GM06990 (cell line): ENCODE measurements around the gene ITGA3.

Source experiments
- DNase-seq: peaks from one replicate; pipeline ENCODE4 v3.0.0-alpha.2; 2011; ENCODE audit not compliant: insufficient read length; ENCODE audit errors: extremely low read depth
- H3K27me3 ChIP-seq: replicated peaks from 2 replicates; pipeline ENCODE4 v1.6.0; 2011; ENCODE audit warnings: low read length; ENCODE audit not compliant: control insufficient read depth, insufficient read depth
- H3K36me3 ChIP-seq: 2 replicates; pipeline ENCODE4 v1.5.1; 2011; ENCODE audit warnings: low read length; ENCODE audit not compliant: control insufficient read depth, insufficient read depth
- H3K4me3 ChIP-seq: replicated peaks from 2 replicates; pipeline ENCODE4 v1.5.1; 2011; ENCODE audit warnings: low read depth, mild to moderate bottlenecking, control low read depth, low read length
- CTCF ChIP-seq: IDR thresholded peaks from 2 replicates; pipeline ENCODE4 v1.5.1; 2011; ENCODE audit warnings: low read length, control low read depth, mild to moderate bottlenecking, inconsistent platforms; ENCODE audit not compliant: insufficient read depth, poor library complexity, severe bottlenecking

ITGA3 gene

DNA sequence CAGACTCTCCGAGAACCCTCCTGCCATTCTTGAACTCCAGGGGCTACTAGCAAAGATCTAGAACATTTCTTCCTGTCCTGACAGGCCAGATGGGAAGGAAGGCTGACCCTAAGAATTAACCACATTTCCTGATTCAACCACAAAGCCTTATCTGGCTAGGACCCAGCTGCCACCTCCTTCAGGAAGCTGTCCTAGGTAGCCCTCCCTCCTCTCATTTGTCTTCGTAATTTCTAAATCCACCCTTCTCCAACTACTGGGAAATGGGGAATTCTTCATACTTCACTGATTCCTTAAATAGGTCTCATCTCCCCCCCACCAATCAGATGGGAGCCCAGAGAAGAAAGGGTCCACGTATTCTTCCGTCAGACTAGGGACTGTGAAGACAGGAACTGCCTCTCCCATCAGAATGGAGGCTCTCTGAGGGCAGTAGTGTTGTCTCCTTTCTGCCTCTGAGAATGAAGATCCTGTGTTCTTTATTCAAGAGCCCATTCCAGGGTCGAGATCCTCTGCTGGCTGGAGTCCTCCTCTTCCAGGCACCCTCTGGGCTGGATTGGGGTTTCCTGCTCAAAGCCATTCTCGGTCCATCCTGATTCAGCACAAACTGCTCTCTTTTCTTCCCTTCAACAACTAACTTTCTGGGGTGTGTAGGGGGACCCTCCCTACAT is 71.9 kb downstream of the ITGA3 start:
- no peak overlapping the region for H3K4me3 ChIP-seq
- no peak for TF ChIP-seq CTCF
- no peak for DNase-seq
- no peaks in the 10 kb centered on the region for H3K36me3 ChIP-seq
- H3K27me3 ChIP-seq, result peaks cover 2% of the 10 kb centered on the region; the same call in 1 of the 2 replicates

- TF ChIP-seq CTCF, result no peak
- Histone ChIP-seq H3K36me3 (peaks cover 1% of the 10 kb centered on the region), H3K27me3 (0 out of 2 replicates have a peak, but pooled peaks cover 2% of the 10 kb centered on the region), H3K4me3 (no peak overlapping the region; the same call in 1 of the 2 replicates)
- no peak for DNase-seq
These were observed 72.8 kb downstream of the ITGA3 start for GRCh38 chr17:50128441-50129352.

DNA sequence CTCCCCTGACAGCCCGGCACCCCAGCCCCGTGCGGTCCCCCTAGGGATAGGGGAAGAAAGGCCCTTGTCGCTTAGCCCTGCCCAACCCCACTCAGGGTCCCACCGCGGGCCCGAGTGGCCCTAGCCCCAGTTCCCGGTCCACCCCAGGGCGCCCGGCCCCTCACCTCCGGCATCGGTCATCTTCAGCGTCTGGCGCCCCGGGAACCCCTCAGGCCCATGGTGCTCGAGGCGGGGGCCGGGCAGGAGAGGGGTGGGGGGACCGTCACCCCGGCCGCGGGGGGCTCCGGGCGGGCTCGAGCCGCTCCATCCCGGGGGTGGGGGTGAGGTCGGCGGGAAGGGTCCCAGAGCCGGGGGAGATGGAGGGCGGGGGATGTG is 73.4 kb downstream of the ITGA3 start:
- H3K36me3 ChIP-seq, result peaks cover 5% of the 10 kb centered on the region
- H3K27me3 ChIP-seq, result 0 out of 2 replicates have a peak, but pooled peaks cover 2% of the 10 kb centered on the region
- peak overlapping the region; percentile 65 for H3K4me3 ChIP-seq
- no peak for TF ChIP-seq CTCF
- DNase-seq, result no peak

DNA sequence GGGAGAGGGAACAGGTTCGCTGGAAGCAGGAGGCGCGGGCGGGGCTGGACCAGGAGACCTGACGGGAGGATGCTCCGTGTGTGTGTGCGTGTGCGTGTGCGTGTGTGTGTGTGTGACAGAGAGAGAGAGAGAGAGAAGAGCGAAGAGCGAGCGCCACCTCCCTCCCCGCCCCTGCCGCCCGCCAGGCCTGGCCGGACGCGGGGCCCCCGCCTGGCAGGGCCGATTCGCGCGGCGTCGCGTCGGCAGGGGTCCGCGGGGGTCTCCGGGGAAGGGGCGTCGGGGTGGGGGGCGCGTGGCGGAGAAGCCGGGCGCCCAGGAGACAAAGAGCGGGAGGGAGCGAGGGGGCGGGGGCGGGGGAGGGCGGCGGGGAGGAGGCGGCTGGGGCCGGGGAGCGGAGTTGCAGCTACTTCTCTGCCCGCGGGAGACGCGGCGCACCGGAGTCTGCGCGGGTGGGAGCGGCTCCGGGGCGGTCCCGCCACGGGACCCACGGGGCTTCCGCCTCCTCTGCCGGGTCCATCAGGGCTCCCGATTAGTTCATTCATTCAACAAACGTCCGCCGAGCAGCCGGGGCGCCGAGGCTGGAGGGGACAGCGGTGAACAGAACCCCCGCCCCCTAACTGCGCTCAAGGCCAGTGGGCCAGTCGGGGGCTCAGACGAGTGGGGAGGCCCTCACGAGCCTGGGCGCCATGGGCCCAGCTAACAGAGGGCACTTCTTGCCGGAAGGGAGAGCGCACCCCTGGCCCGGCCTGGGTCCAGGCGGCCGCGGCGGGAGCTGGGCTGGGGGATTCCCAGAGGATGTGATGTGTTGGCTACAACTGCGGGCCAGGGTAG is 74.0 kb downstream of the ITGA3 start, which contains the start of gene SAMD14:
Gene SAMD14, minus strand, starts transcription at position 433 of the 831 bp plus-strand sequence. CDS start 5,201 bp downstream, outside the sequence.
- TF ChIP-seq CTCF, result no peak
- DNase-seq, result peak; percentile 50
- H3K36me3 ChIP-seq, result peaks cover 9% of the 10 kb centered on the region
- H3K4me3 ChIP-seq, result peak within 1 kb of the TSS; percentile 65
- H3K27me3 ChIP-seq, result 0 out of 2 replicates have a peak, but pooled peaks cover 2% of the 10 kb centered on the region

- Histone ChIP-seq H3K36me3 (peaks cover 15% of the 10 kb centered on the region), H3K4me3 (peak overlapping the region; percentile 65), H3K27me3 (0 out of 2 replicates have a peak, but pooled peaks cover 2% of the 10 kb centered on the region)
- DNase-seq, result no peak
- no peak for TF ChIP-seq CTCF
These were observed 74.8 kb downstream of the ITGA3 start for GRCh38 chr17:50130559-50131305.
